Measurements from ENCODE around the gene BTBD8. TPM values are rescaled to one million over a fixed set of nuclear protein-coding genes. Genes with fewer than 3 reads are reported as not detected.

BTBD8 gene
- total RNA-seq, 1 donor from 2014 or later = 14.9 TPM

- DNase-seq (ENCODE audit: low spot score) (no peak), ATAC-seq (no peak)
- intact Hi-C loops (cut with DNase I) = no loop called here
These were observed 5.6 kb downstream of the BTBD8 start for GRCh38 chr1:92085727-92086126.

DNA sequence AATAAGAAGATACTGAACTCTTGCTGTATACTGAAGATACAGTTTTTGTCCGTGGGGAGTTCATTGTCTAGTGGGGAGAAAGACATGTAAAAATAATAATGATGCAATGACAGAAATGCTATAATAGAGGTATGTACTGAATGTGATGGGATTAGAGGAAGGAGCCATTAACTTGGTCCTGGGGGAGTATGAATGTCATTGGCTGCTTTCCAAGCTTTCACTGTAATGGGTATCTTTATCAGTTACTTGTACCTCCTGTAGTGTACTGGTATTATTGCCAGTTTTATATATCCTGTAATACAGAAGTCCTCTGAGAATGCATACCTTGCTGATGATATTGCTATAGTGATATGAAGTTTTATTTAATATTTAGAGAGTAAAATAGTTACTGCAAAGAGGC is 7.4 kb downstream of the BTBD8 start:
- DNase-seq (ENCODE audit: low spot score) = no peak
- intact Hi-C loops (cut with DNase I) = no loop called here
- ATAC-seq = no peak

DNA sequence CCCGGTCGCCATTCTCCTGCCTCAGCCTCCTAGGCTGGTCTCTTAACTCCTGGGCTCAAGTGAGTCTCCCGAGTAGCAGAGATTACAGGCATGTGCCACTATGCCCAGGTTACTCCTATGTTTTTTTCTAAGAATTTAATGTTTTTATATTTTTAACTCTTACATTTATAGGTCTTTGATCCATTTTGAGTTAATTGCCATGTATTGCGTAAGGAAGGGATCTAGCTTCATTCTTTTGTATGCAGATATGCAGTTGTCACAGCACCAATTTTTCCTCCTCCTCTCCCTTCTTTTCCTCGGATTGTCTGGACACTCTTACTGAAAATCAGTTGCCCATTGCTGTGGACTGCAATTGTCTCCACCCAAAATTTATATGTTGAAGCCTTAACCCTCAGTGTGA is 11.5 kb downstream of the BTBD8 start:
- no peak for ATAC-seq
- no peak for DNase-seq (ENCODE audit: low spot score)
- intact Hi-C loops (cut with DNase I) = no loop called here

DNA sequence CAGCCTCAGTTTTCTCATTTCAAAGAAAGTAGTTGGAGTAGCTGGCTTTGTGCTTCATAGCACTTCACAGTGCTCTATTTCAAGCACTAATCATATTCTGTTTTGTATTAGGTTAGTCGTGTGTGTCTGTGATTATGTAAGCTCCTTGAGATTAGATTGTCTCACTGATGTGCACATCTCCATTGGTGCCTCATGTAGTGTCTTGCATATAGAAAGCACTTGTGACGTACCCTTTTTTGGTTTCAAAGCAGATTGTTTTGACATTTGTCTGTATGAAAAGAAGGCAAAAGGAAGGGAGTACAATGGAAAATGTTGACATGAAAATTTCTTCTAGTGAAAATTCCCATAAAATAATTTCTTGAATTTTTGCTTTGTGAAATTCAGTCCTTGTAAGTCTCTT is 13.9 kb downstream of the BTBD8 start:
- DNase-seq (ENCODE audit: low spot score) (no peak), ATAC-seq (no peak)
- intact Hi-C loops (cut with DNase I) = no loop called here

DNA sequence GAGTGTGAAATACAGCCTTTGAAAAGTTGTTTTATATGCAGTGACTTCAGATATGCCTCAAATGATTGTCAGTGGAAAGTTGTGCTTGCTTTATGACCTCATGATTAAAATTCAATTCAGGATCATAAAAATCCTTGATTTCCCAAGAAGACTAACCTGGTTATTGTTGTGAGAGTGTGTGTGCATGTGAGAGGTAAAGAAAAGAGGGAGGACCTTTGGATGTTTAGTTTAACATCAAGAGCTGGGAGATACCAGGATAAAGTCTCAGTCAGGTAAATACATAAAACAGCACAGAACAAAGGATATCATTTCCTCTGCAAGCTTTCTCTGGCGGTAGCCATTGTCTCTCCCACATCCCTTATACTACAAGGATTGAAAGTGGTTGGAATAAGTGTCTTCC is 14.4 kb downstream of the BTBD8 start:
- no peak for ATAC-seq
- no peak for DNase-seq (ENCODE audit: low spot score)
- intact Hi-C loops (cut with DNase I) = no loop called here

GRCh38 chr1:92095874-92096273 is 15.7 kb downstream of the BTBD8 start:
- no peak for ATAC-seq
- intact Hi-C loops (cut with DNase I) = no loop called here
- DNase-seq (ENCODE audit: low spot score) = no peak

DNA sequence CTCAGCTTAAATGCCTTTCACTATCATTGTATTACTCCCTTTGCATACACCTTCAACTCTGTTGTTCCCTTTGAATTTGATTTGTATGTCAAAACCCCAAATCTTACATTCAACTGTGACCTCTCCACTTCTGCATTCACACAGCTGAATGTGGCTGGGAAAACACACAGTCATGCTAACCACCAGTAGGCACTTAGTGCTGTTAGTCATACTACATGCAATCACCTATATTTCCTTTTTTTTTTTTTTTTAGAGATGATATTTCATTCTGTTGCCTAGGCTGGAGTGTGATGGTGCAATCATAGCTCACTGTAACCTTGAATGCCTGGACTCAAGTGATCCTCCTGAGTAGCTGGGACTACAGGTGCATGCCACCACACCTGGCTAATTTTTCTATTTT is 16.2 kb downstream of the BTBD8 start:
- intact Hi-C loops (cut with DNase I) = no loop called here

GRCh38 chr1:92105546-92106081 is 25.5 kb downstream of the BTBD8 start:
- intact Hi-C loops (cut with DNase I) = no loop called here

More for the DNA sequence above, 16.2 kb downstream of the BTBD8 start:
- DNase-seq (ENCODE audit: low spot score) (no peak), ATAC-seq (no peak)

GRCh38 chr1:92108631-92109030 is 28.5 kb downstream of the BTBD8 start:
- intact Hi-C loops (cut with DNase I) = no loop called here
- no peak for DNase-seq (ENCODE audit: low spot score)
- ATAC-seq = no peak

More at GRCh38 chr1:92105546-92106081, 25.5 kb downstream of the BTBD8 start:
- no peak for DNase-seq (ENCODE audit: low spot score)
- ATAC-seq = no peak

DNA sequence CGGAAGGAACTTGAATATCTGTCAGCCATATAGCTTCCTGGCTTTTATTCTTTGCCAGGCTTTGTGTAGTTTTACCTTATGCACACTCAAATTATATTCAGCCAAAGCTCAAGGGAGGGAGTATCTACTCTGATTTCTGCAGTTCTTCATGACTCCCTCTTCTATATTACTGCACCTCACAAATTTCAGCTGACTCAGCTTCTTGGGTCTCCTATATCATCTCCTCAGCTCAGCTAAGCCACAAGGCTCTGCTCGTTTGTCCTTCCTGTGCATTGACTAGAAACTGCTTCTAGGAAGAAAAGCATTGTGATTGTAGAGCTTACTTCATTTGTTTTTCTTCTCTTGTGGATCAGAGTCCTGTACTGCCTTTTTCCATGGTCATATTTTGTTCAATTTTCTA is 37.4 kb downstream of the BTBD8 start:
- DNase-seq (ENCODE audit: low spot score) (no peak), ATAC-seq (no peak)
- intact Hi-C loops (cut with DNase I) = no loop called here

DNA sequence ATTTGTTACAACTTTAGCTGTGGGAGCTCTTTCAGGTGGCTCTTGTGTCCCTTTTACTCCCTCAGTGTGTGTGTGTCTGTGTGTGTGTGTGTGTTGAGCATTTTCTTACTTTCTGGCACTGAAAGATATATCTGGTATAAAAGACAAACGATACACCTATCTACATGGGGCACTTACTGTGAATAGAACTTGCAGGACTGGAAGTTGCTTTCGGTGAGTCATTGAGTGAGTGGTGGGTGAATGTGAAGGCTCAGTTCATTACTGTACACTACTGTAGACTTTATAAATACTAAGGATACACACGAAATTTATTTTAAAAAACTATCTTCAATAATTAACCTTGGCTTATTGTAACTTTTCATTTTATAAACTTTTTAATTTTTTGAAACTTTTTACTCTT is 38.7 kb downstream of the BTBD8 start:
- DNase-seq (ENCODE audit: low spot score) (no peak), ATAC-seq (no peak)
- intact Hi-C loops (cut with DNase I) = no loop called here

GRCh38 chr1:92123868-92124267 is 43.7 kb downstream of the BTBD8 start:
- DNase-seq (ENCODE audit: low spot score) = no peak
- peak; percentile 62 for ATAC-seq
- intact Hi-C loops (cut with DNase I) = no loop called here

- peak; percentile 55 for ATAC-seq
- intact Hi-C loops (cut with DNase I) = no loop called here
- no peak for DNase-seq (ENCODE audit: low spot score)
These were observed 45.1 kb downstream of the BTBD8 start for GRCh38 chr1:92125204-92125603.

GRCh38 chr1:92126088-92126487 is 45.9 kb downstream of the BTBD8 start:
- intact Hi-C loops (cut with DNase I) = no loop called here
- no peak for ATAC-seq
- DNase-seq (ENCODE audit: low spot score) = no peak

GRCh38 chr1:92134331-92134730 is 54.2 kb downstream of the BTBD8 start:
- DNase-seq (ENCODE audit: low spot score) (no peak), ATAC-seq (no peak)
- intact Hi-C loops (cut with DNase I) = no loop called here

GRCh38 chr1:92136341-92136740 is 56.2 kb downstream of the BTBD8 start:
- ATAC-seq (no peak), DNase-seq (ENCODE audit: low spot score) (no peak)
- intact Hi-C loops (cut with DNase I) = no loop called here

DNA sequence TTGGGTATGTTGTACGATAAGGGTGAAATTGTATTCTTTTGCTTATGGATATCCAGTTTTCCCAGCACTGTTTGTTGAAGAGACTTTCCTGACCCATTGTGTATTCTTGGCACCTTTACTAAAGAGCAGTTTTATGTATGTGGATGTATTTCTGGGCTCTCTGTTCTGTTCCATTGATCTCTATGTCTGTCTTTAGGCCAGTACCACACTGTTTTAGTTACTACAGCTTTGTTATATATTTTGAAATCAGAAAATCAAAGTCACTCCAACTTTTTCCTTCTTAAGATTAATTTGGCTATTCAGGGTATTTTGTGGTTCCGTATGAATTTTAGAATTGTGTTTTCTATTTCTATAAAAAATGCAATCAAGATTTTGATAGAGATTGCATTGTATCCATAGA is 74.8 kb downstream of the BTBD8 start:
- intact Hi-C loops (cut with DNase I) = no loop called here
- no peak for DNase-seq (ENCODE audit: low spot score)

GRCh38 chr1:92159593-92159992 is 79.4 kb downstream of the BTBD8 start:
- ATAC-seq = no peak
- intact Hi-C loops (cut with DNase I) = no loop called here
- DNase-seq (ENCODE audit: low spot score) = no peak

More for the DNA sequence above, 74.8 kb downstream of the BTBD8 start:
- ATAC-seq = no peak

- no peak for ATAC-seq
- DNase-seq (ENCODE audit: low spot score) = no peak
- intact Hi-C loops (cut with DNase I) = no loop called here
These were observed 85.2 kb downstream of the BTBD8 start for GRCh38 chr1:92165389-92165788.

DNA sequence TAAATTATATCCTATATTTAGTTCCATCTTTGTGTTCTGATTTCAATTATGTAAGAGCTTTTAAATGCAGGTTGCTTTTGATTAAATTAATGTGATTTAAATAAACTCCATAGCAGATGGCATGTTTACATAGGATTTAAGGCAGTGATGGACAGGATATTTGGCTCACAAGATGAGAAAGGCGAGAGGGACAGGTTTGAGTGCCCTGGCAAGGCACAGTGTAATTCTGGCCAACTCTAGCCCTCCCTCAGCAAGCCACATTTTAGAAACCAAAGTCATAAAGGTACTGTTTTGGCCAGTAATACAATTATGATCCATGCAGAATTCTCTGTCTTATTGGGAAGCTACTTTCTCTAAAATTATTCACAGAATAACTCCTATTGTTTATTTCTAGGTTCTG is 87.0 kb downstream of the BTBD8 start:
- ATAC-seq = no peak
- intact Hi-C loops (cut with DNase I) = no loop called here

DNA sequence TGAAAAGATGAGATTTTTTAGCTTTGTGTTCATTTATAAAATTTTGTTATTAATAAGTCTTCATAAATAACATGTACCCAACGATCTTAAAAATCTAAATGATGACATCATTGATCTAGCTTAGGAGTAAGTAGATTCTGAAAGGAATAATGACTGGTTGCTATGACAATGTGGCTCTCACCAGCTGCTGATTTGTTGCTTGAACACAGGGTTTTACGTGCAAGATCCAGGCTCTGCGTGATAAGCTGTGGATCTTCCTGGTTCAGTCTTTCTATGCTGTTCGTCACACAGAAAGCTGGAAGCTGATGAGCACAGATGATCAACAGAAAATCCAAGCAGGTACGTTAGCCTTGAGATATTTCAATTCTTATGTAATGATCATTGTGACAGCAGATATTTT is 88.5 kb downstream of the BTBD8 start:
- ATAC-seq (no peak), DNase-seq (ENCODE audit: low spot score) (no peak)
- intact Hi-C loops (cut with DNase I) = no loop called here

More for the DNA sequence above, 87.0 kb downstream of the BTBD8 start:
- DNase-seq (ENCODE audit: low spot score) = no peak
